Thyroid gland (tissue), 4 donors: ENCODE results near the gene PXN. TPM values are rescaled to one million over a fixed set of nuclear protein-coding genes. Genes with fewer than 3 reads are reported as not detected.

Experiments used
- DNase-seq, 2 donors: peaks; one replicate each; pipeline ENCODE4 v3.0.0-alpha.2; 2019
- H3K27ac ChIP-seq, 3 donors: fragments of 200-600 bp; sonication (generic); 1 replicate in 2 of 3; 2 replicates in 1 of 3; pipeline ENCODE4 v1.5.1; 2016 to 2019; ENCODE audit warnings: mild to moderate bottlenecking in 1 of 3, moderate library complexity in 1 of 3
- H3K27me3 ChIP-seq: fragments of 200-600 bp; sonication (generic); one replicate; pipeline ENCODE4 v1.5.1; 2019
- H3K36me3 ChIP-seq, 2 donors: fragments of 200-600 bp; sonication (generic); one replicate each; pipeline ENCODE4 v1.5.1; 2016 to 2019
- H3K4me1 ChIP-seq, 2 donors: fragments of 200-600 bp; sonication (generic); one replicate each; pipeline ENCODE4 v1.5.1; 2017 to 2019
- H3K4me3 ChIP-seq, 3 donors: fragments of 200-600 bp; sonication (generic); replicated peaks in 1 of 3; 1 replicate in 2 of 3; 2 replicates in 1 of 3; pipeline ENCODE4 v1.5.1; 2016; ENCODE audit warnings: mild to moderate bottlenecking in 1 of 3
- H3K9me3 ChIP-seq: fragments of 200-600 bp; sonication (generic); one replicate; pipeline ENCODE4 v1.5.1; 2017
- CTCF ChIP-seq, 6 experiments: fragments of 200-600 bp in 3 of 6; fragments of 450-650 bp in 3 of 6; sonication (generic) in 3 of 6; IDR thresholded peaks; one replicate each; pipeline ENCODE4 v1.5.1; 2016 to 2019; ENCODE audit warnings: antibody characterized with exemption in 6 of 6, mild to moderate bottlenecking in 2 of 6, inconsistent platforms in 1 of 6, moderate library complexity in 1 of 6
- POLR2A ChIP-seq, 2 donors: fragments of 450-650 bp; IDR thresholded peaks; one replicate each; pipeline ENCODE4 v1.6.1; 2017; ENCODE audit warnings: antibody characterized with exemption in 2 of 2, mild to moderate bottlenecking in 2 of 2, moderate library complexity in 1 of 2
- WGBS, 2 donors: methylation state at CpG; one replicate each; pipeline ENCODE4 v1.1.5; 2017; 5-methylcytosine and 5-hydroxymethylcytosine counted together
- intact Hi-C: fragments of 100-400 bp; cut with DNase I; formaldehyde crosslinking; loops from one replicate; pipeline ENCODE4 v1.15.1; 2023
- total RNA-seq, 4 donors: library from RNA; depleted of rRNA; stranded (reverse); fragments of >200 nt; gene quantifications; one replicate each; pipeline ENCODE4 v1.2.3, GENCODE V29; 2016

PXN gene
- total RNA-seq, 4 donors from 2014 or later: 61.7 to 95.5 (median 82.7) TPM

DNA sequence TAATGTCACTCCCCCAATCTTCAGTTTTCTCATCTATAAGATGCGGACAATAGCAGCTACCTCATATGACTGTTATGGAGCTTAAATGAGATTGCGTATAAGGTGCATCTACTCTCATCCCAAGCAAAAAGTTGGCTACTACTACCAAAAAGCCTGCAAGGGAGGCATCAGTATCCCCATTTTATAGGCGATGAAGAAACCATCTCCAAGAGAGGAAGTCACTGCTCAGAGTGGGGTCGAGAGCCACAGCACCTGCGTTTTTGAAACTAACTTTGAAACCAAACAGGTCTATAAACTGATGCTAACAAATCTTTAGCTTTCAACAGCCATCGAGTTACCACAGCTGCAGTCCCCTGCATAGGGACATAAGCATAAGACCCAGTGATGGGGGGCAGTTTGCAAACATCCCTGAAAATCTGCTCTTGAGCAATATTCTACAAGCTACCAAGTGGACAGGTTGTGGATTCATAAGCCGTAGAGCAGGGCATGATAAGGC lies 74.5 kb downstream of the PXN start:
- DNase-seq: no peak
- intact Hi-C loops: no loop called here
- Histone ChIP-seq H3K9me3 (no peaks in the 10 kb centered on the region), H3K36me3 (peaks cover 20 to 30% of the 10 kb centered on the region in 2 donors), H3K4me1 (peaks cover 13 to 17% of the 10 kb centered on the region in 2 donors), H3K27me3 (no peaks in the 10 kb centered on the region), H3K27ac (no peak overlapping the region), H3K4me3 (no peak overlapping the region)
- WGBS, 2 donors: 89 to 90% methylated on average over 7 of the region's 7 CpGs
- no peak for TF ChIP-seq POLR2A (IDR thresholded peaks at IDR 0.05)
- no peak for TF ChIP-seq CTCF (IDR thresholded peaks at IDR 0.05)

DNA sequence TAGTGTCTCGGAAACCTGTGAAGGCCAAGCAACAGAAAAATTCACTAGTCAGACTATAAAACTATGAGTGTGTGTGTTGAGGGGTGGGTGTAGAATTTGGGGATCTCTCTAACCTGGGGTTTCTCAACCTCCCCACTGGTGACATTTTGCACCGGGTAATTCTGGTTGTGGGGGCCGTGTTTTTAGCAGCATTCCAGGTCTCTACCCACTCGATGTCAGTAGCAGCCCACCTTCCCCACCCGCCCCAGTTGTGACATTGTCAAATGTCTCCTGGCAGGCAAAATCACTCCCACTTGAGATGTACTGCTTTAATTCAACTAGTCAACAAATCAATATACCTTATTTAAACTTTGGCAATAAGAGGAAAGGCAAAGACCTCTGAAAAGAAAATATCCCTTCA lies 75.1 kb downstream of the PXN start:
- no peak for TF ChIP-seq CTCF (IDR thresholded peaks at IDR 0.05)
- TF ChIP-seq POLR2A (IDR thresholded peaks at IDR 0.05): no peak
- H3K36me3 ChIP-seq: peaks cover 27 to 32% of the 10 kb centered on the region in 2 donors
- H3K27me3 ChIP-seq: no peaks in the 10 kb centered on the region
- intact Hi-C loops: no loop called here
- no peak for DNase-seq
- WGBS, 2 donors: 87 to 90% methylated on average over 5 of the region's 5 CpGs
- no peak overlapping the region for H3K27ac ChIP-seq
- no peaks in the 10 kb centered on the region for H3K9me3 ChIP-seq
- peaks cover 13 to 16% of the 10 kb centered on the region in 2 donors for H3K4me1 ChIP-seq
- H3K4me3 ChIP-seq: no peak overlapping the region

DNA sequence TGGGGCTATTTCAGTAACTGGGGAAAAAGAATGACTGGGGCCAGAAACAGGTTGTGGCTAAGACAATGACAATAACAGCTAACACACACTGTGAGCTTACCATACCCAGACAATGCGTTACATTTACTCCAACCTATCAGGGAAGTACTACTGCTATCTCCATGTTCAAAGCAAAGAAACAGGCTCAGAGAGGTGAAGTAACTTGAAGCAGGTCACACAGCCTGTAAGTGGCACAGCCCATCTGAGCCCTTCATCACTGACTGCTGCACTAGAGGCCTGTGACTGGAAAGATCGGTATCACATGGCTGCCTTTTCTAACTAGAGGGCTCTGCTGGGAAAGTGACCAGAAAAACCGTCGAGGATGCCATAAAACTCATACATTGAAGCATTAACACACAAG lies 78.9 kb downstream of the PXN start:
- H3K36me3 ChIP-seq: peaks cover 30 to 42% of the 10 kb centered on the region in 2 donors
- no peaks in the 10 kb centered on the region for H3K9me3 ChIP-seq
- intact Hi-C loops: no loop called here
- 82 to 94% methylated on average over 4 of the region's 4 CpGs for WGBS, 2 donors
- H3K4me3 ChIP-seq: no peak overlapping the region
- no peak for DNase-seq
- H3K27me3 ChIP-seq: no peaks in the 10 kb centered on the region
- H3K4me1 ChIP-seq: peaks cover 20 to 23% of the 10 kb centered on the region in 2 donors
- no peak overlapping the region for H3K27ac ChIP-seq
- TF ChIP-seq CTCF (IDR thresholded peaks at IDR 0.05) (no peak), POLR2A (IDR thresholded peaks at IDR 0.05) (no peak)

- Histone ChIP-seq H3K9me3 (no peaks in the 10 kb centered on the region), H3K4me1 (peaks cover 20 to 23% of the 10 kb centered on the region in 2 donors), H3K27ac (peak overlapping the region; percentile 90 to 95 (median 94)), H3K36me3 (peaks cover 32 to 41% of the 10 kb centered on the region in 2 donors), H3K4me3 (no peak overlapping the region), H3K27me3 (no peaks in the 10 kb centered on the region)
- 50 to 66% methylated on average over 5 of the region's 5 CpGs for WGBS, 2 donors
- TF ChIP-seq CTCF (IDR thresholded peaks at IDR 0.05): no peak
- TF ChIP-seq POLR2A (IDR thresholded peaks at IDR 0.05): no peak
- DNase-seq: peak; percentile 66 to 74
- intact Hi-C loops: no loop called here
Observed at GRCh38 chr12:120183211-120183631, 82.3 kb downstream of the PXN start.

DNA sequence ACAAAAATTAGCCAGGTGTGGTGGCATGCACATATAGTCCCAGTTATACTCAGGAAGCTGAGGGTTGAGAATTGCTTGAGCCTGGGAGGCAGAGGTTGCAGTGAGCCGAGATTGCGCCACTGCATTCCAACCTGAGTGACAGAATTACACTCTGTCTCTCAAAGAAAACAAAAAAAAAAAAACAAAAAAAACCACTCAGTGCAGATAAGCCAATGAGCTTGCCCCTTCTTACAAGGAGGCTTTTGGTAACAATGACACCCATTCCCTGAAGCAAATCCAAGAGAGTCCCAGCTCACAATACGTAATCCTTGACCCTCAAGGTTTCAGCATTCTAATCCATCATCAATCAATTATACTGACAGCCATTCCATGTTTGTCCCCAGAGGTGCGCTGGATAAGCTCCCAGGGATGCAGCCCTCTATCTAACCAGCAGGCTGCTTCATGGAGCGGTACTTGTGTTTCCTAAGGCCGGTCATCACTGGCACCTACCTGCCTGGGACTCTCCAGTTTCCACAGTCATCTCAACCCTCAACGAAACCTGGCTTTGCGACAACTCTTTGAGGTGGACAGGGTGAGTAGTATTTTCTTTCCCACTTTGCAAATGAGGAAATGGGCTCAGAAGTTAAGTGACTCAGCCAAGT lies 83.4 kb downstream of the PXN start:
- DNase-seq: peak; percentile 77 to 86
- H3K36me3 ChIP-seq: peaks cover 39 to 42% of the 10 kb centered on the region in 2 donors
- intact Hi-C loops: no loop called here

More for the DNA sequence above, 83.4 kb downstream of the PXN start:
- Histone ChIP-seq H3K4me1 (peaks cover 20 to 23% of the 10 kb centered on the region in 2 donors), H3K4me3 (no peak overlapping the region), H3K27ac (peak overlapping the region; percentile 90 to 95 (median 94)), H3K27me3 (no peaks in the 10 kb centered on the region), H3K9me3 (no peaks in the 10 kb centered on the region)
- 45 to 46% methylated on average over 8 of the region's 8 CpGs for WGBS, 2 donors
- TF ChIP-seq POLR2A (IDR thresholded peaks at IDR 0.05): peak in 1 of 2 donors; percentile 13
- TF ChIP-seq CTCF (IDR thresholded peaks at IDR 0.05): peak in 4 of 6 experiments; percentile 20 to 60 (median 40)
